Hematopoietic multipotent progenitor cell treated with erythropoietin and hydrocortisone succinate and interleukin-3 and kit ligand, for 6 days (in vitro differentiated cells): Measurements from ENCODE around the gene CTSS.
A peak's percentile ranks its signal among the peaks of the same experiment; 100 is the strongest.
"Not testable (repeated sequence)": the region's sequence is repeated elsewhere in the genome, so short reads cannot be mapped to it uniquely, and the experiment has no call there.

Experiments used
- DNase-seq: peaks from one replicate; pipeline ENCODE4 v3.0.0-alpha.2; 2015

The CTSS gene

DNA sequence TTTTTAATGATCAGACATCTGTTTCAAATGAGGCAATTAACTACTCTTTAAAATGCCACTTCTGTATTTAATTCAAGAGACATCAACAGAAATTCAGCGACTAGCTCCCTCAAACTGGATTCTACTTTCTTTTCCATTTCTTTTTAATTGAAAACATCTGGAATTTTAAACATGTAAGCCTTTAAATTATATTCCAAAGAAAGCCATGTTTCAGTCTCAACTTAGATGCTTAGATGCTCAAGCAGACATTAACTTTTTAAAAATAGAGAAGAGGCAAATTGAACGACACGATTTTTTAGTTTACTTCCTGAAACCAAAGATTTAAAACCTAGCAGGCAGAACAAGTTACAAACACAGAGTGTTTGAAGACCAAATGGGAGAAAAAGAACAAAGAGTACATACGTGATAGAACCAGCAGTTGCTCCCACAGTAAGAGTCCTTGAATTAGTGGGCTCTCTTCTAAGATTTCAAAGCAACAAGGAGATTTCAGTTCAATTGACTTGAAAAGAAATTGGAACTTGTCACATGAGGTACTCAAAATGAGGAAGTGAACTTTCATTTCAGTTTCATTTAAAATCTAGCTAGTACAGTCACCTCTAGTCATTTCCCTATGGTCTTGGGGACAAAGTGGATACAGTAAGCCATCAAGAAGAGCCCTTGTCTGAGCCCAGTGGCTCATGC, at the start of gene CTSS:
CTSS (minus strand) TSS at position 483 of the 681 bp plus-strand sequence. CDS start 1,015 bp downstream, outside the sequence.
- peak; percentile 76 for DNase-seq

DNA sequence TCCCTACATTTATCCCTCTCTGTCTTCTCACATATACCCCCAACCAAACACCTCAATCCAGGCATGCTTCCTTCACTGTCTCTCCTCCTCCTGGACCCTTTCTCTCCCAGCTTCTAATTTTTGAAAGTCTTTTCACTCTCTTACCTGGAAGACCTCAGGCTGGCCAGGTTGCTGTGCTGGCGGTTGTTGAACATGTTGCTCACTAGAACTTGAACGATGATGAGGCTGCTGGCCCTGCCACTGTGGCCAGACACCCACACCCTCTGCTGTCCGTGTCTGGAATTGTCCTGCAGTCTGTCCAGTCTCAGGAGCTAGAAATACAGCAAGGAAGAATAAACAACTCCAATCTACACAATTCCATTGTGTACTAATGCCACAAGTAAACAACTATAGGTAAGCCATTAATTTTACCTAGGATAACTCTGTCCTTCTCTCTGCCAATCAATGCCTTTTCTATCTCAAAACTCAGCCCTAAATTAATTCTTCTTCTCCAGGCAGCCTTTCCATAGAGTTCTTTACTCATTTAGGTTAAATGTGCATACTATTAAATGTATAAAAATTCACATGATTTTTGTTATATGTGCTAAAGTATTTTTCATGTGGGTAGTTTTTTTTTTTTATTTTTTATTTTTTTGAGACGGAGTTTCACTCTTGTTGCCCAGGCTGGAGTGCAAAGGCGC, 47.6 kb upstream of the CTSS start:
- peak; percentile 71 for DNase-seq

DNA sequence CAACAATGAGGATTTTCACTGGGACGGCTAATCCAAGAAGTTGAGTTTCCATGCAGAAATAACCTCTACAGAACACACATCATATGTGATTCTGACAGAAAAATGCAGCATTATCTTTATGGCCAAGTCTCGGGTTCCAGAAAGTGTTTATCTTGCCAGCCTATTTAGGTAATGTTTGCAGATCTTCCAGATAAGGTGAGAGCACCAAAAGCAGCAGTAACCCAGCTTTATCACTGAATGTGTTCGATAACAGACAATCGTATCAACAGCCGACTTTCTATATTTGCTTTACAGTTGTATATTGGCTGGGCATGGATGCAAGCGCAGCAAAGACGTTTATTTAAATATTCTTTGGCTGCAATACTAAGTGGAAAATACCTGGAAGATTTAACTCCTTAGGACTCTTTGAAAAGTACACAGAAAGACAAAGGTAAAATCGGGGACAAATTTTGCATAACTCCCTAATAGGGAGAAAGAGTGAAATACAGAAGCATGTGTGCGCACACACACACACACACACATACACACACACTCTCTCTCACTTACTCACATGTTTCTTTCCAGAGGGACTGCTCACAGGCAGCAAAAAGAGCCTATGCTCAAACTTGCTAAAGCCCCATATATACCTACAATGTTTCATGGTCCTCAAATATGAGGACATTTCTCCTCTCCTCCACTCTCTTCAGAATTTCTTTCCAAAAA, 45.5 kb upstream of the CTSS start:
- DNase-seq = no peak

DNA sequence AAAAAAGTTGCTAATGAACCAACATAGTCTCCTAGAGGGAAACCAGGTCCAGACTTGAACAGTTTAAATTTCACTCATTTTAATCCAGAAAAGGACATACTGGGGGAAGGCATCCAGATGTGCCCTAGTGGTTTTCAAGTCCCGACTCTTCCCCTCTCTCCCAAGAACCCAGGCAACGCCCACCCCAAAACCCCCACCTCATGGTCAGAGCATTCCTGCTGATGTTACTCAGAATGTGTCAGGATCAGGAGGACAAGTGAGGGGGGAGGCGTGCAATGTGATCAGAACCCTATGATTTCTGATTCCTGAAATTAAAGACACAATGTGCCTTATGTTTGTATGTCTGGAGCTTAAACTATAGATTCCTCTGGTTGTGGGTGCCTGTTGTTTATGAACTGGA, 44.1 kb upstream of the CTSS start:
- DNase-seq = no peak

GRCh38 chr1:150808846-150809245, 43.3 kb upstream of the CTSS start:
- no peak for DNase-seq

DNA sequence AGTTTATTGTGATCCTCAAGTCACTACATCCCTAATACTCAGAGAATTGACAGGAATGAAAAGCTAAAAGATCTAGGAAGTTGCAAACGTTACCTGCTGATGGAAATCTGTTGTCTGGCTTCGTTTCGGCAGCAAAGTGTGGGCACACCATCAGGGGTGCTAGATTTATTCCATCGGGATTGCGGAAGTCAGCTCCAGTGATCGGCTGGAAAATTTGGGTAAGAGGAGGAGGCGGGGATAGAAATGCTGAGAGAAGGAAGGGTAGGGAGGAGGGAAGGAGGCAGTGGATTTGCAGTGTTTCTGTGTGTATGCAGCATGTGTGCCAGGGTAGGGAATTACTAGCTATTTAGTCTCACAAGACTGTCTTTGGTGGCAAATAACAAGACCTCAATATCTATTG, 42.5 kb upstream of the CTSS start, which contains the start of gene CTSK:
CTSK (minus strand) TSS at position 140 of the 400 bp plus-strand sequence. CDS start 1,455 bp downstream, outside the sequence.
- no peak for DNase-seq

DNA sequence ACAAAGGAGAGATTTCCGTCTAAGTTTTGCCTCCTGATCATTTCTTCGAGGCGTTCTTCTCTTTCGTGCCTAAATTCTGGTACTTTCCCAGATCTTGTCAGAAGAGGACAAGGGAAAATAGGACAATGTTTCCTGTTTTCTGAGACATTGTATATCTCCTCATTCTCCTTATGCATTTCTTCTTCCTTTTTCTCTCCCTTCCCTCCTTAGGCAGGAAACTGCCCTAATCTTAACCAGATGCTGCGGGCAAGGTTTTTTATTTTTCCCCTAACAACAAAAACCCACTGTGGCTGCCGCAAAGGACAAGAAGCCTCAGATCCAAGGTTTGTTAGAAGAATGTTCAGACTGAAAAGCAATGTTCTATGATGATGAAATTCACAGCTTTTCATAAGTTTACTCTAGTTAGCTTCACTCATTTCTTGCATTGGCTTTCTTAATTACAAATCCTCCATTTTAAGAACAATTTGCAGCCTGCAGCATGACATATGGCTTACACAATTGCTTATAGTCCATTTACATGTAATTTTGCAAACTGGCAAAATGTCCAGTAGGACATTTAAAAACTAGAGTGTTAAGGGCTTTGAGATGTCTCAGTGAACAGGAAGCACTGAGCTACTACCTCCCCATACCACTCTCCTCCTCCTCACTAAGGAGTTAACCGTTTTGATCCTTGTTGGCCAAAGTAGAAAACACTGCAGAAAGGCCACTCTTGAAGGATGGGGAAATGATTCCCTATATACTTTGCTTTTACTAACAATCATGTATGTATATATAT, 41.9 kb upstream of the CTSS start:
- DNase-seq = peak; percentile 27

DNA sequence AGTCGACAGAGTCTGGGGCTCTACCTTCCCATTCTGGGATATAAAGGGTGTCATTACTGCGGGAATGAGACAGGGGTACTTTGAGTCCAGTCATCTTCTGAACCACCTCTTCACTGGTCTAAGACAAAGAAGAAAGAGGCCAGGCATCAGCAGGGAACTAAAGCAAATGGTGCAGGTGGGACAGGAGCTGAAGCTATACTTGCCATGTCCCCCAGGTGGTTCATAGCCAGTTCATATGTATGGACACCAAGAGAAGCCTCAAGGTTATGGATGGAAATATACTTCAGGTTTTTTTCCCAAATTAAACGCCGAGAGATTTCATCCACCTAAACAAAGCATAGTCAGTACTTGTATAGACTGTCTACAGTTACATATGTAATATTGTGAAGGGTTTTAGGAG, 40.3 kb upstream of the CTSS start:
- no peak for DNase-seq

- no peak for DNase-seq
These were observed 39.1 kb upstream of the CTSS start for GRCh38 chr1:150804671-150805070.

DNA sequence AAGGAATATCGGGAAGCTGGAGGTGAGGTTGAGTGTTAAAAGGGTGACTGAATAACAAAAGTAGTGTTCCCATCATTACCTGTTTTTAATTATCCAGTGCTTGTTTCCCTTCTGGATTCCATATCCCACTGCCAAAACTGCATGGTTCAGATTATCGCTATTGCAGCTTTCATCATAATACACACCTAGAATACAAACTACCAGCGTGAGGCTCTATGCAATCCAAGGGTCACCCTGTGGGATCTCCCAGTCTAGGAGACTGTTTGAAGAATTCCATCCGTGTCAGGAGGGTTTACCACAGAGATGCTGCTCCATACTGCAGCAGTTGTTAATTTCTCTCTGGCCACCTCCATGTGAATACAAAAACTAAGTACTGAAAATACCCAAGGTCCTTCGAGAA, 33.5 kb upstream of the CTSS start:
- DNase-seq = no peak

- no peak for DNase-seq
These were observed 32.9 kb upstream of the CTSS start for GRCh38 chr1:150798525-150798924.

- DNase-seq = no peak
These were observed 30.8 kb upstream of the CTSS start for GRCh38 chr1:150796374-150796773.

DNA sequence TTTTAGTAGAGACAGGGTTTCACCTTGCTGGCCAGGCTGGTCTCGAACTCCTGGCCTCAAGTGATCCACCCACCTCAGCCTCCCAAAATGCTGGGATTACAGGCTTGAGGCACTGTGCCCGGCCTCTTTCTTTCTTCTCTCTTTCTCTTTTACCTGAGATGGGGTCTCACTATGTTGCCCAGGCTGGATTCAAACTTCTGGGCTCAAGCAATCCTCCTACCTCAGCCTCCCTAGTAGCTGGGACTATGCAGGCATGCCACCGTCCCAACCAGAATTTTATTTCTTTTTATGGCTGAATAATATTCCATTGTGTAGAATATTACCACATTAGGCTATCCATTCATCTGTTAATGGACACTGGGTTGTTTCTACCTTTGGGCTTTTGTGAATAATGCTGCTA, 28.2 kb upstream of the CTSS start:
- not testable (repeated sequence) for DNase-seq

GRCh38 chr1:150793221-150793620, 27.6 kb upstream of the CTSS start:
- DNase-seq = no peak

DNA sequence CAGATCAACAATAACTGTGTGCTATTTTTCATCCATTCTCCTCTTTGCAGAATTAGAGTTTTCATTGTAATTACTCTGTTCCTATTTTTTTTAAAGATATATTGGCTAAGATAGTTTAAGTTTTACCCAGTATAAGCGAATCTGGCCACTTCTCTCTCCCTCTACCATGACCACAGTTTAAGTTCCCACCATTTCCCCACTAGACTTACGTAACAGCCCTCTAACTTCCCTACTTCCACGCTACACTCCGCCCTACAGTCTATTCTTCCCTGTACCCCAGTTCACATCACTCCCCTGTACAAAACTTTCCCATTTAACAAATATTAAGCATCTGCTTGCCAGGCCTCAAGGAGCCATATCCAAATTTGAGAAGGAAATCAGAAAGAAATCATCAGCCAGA, 26.0 kb upstream of the CTSS start:
- DNase-seq = no peak

DNA sequence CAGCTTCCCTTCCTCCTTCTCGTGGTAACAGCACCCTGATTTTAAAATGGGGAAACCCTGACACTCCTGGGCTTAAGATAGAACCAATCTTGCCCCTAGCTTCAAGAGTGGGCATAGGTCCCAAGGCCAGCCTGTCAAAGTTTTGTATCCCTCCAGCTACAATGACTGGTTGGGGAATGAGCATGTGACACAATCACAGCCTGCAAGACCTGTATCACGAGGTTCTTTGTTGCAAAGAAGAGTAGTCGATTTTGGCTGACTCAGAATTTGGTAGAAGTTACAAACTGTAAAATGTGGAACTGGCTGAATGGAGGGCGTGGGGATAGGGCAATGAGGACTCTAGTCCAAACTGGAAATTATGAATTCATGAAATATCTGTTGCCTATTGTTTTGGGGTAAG, 23.8 kb upstream of the CTSS start:
- no peak for DNase-seq

DNA sequence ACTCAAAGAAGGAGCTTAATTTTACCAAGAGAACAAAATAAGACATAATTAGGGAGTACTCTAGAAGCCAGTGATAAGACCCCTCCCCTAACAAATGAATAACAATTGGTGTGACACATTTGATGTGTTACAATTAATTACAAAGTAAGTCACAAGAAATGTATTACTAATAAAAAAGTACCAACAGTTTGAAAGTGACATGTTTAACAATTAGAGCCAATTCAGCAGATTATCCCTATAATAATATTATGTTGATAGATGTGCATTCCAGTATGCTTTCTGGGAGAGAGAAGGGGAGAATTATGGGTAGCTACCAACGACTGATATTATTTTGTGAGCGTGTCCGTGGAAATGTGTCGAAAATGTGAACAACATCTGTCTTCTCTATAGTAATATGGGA, 23.4 kb upstream of the CTSS start:
- no peak for DNase-seq

DNA sequence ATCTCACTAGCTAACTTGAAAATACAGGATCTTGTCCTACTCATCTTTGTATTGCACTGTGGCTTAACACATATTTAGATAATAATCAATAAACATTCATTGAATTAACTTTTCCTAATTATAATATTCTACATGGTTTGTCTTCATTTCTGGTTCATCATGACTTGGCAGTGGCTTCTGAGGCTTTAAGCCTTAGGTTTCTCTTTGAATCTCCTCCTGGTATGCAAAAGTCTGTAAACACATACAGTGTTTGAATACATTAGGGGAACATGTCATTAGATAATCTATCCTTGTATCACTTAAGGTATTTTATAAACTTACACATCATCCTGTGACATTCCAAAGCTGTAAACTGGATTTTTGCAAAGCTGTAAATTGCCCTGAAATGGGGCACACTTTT, 21.9 kb upstream of the CTSS start:
- DNase-seq = no peak

DNA sequence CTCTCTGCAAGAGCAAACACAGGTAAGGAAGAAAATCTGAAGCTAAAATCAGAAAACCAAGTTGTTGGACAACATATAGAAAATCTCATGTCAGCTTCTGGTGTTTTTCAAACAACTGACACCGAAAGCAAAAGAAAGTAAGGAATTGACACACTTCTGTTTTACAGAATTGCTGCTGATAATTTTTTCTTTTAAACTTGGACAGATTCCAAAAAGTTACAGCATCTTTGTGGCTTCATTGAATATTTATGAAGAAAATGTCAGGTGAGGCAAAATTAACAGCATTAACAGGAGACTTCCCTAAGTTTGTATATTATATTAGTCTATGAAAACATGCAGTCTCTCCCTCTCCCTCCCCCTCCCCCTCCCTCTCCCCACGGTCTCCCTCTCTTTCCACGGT, 14.9 kb upstream of the CTSS start:
- no peak for DNase-seq

DNA sequence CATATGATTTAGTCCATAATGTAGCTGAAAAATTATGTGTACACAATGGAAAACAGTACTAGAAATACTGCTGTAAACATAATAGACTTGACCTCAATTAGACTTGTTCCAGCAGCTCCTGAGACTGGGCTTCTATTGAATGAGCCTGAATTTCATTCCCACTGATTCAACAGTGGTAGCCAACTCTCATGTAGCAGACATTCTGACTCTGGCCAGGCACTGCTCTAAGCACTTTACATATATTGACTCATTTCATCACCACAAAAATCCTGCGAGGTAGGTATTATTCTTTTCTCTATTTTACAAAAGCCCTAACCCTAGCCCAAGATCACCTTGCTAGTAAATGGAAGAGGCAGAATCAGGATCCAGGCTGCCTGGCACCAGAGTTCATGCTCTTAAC, 12.8 kb upstream of the CTSS start:
- no peak for DNase-seq

- no peak for DNase-seq
These were observed 12.0 kb upstream of the CTSS start for GRCh38 chr1:150777544-150777943.

DNA sequence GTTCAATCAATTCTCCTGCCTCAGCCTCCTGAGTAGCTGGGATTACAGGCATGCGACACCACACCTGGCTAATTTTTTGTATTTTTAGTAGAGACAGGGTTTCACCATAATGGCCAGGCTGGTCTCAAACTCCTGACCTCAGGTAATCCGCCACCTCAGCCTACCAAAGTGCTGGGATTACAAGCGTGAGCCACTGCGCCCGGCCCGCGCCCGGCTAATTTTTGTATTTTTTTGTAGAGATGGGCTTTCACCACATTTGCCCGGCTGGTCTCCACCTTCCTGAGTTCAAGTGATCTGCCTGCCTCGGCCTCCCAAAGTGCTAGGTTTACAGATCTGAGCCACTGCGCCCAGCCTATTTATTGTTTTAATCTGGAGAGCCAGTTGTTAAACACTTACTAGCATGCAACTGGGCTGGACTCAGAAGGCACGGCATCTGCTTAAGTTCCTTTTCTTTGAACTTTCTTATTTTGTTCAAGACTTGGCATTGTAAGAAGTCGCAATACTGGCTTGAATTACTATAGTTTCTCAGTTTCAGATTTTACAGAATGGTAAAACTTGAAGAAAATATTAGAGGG, 10.4 kb upstream of the CTSS start:
- DNase-seq = not testable (repeated sequence)

- no peak for DNase-seq
These were observed 9.7 kb upstream of the CTSS start for GRCh38 chr1:150775276-150775675.
